HepG2 (cell line): ENCODE data around the gene DNASE1. TPM values are rescaled to one million over a fixed set of nuclear protein-coding genes. Genes with fewer than 3 reads are reported as not detected.

Experiments
- MAFF ChIP-seq: IDR thresholded peaks from 2 replicates; pipeline ENCODE4 v1.6.1; 2011; ENCODE audit warnings: low read depth, low read length, improper control_type of control experiment
- PTBP1 ChIP-seq: fragments of 200-400 bp; formaldehyde crosslinking; IDR thresholded peaks from 2 replicates; pipeline ENCODE4 v1.6.1; 2018; ENCODE audit warnings: low read length, low read depth; ENCODE audit not compliant: poor library complexity, severe bottlenecking
- RARA ChIP-seq: IDR thresholded peaks from 2 replicates; pipeline ENCODE4 v1.6.1; 2016; ENCODE audit warnings: missing genetic modification reagents, missing compliant biosample characterization
- SKI ChIP-seq: fragments of 450-650 bp; IDR thresholded peaks from one replicate; pipeline ENCODE4 v1.6.1; 2018; ENCODE audit warnings: mild to moderate bottlenecking; ENCODE audit not compliant: partially characterized antibody
- SRF ChIP-seq: IDR thresholded peaks from 2 replicates; pipeline ENCODE4 v1.6.1; 2011; ENCODE audit warnings: mild to moderate bottlenecking, low read depth, low read length, moderate library complexity
- SRY ChIP-seq: sonication (generic); formaldehyde crosslinking; IDR thresholded peaks from 2 replicates; pipeline ENCODE4 v1.8.0; 2022; ENCODE audit warnings: mild to moderate bottlenecking, missing genetic modification reagents
- TFDP1 ChIP-seq: IDR thresholded peaks from 2 replicates; pipeline ENCODE4 v1.6.1; 2016; ENCODE audit warnings: missing compliant biosample characterization, missing genetic modification reagents, borderline replicate concordance
- ZFP91 ChIP-seq: sonication (generic); formaldehyde crosslinking; IDR thresholded peaks from 2 replicates; pipeline ENCODE4 v1.9.0; 2022; ENCODE audit warnings: missing genetic modification reagents, mild to moderate bottlenecking, borderline replicate concordance
- ZNF382 ChIP-seq: sonication (generic); formaldehyde crosslinking; IDR thresholded peaks from 2 replicates; pipeline ENCODE4 v1.5.0; 2020; ENCODE audit warnings: missing genetic modification reagents, mild to moderate bottlenecking, borderline replicate concordance
- ZNF746 ChIP-seq: sonication (generic); formaldehyde crosslinking; IDR thresholded peaks from 2 replicates; pipeline ENCODE4 v1.8.0; 2022; ENCODE audit warnings: mild to moderate bottlenecking, missing genetic modification reagents
- ZNF788 ChIP-seq: sonication (generic); formaldehyde crosslinking; IDR thresholded peaks from 2 replicates; pipeline ENCODE4 v1.5.0; 2020; ENCODE audit warnings: mild to moderate bottlenecking, missing genetic modification reagents, borderline replicate concordance
- ZSCAN5A ChIP-seq: sonication (generic); formaldehyde crosslinking; IDR thresholded peaks from 2 replicates; pipeline ENCODE4 v1.8.0; 2022; ENCODE audit warnings: mild to moderate bottlenecking, missing genetic modification reagents, borderline replicate concordance
- polyA plus RNA-seq, 8 experiments: library from polyadenylated mRNA; depleted of rRNA in 3 of 8; stranded (reverse) in 7 of 8; unstranded in 1 of 8; fragments of >200 nt; fragmentation: Illumina TruSeq in 4 of 8; extraction: Trizol in 4 of 8; gene quantifications; 2 replicates each; pipeline versions ENCODE4 v1.2.1 to v1.2.3, GENCODE V29; 2011 to 2016; ENCODE audit warnings: low read depth in 4 of 8, missing spikeins in 1 of 8, mixed read lengths in 1 of 8; ENCODE audit not compliant: insufficient read depth in 1 of 8
- total RNA-seq, 5 experiments: library from RNA; depleted of rRNA; stranded (reverse); fragments of >200 nt; fragmentation: Illumina TruSeq; extraction: Trizol; gene quantifications; 2 replicates each; pipeline ENCODE4 v1.2.3, GENCODE V29; 2016; ENCODE audit warnings: low read depth in 1 of 5
- TF ChIP-seq, protein P1 (sequence below): IDR thresholded peaks from 2 replicates; pipeline ENCODE4 v1.4.0; 2020; ENCODE audit warnings: mild to moderate bottlenecking, missing genetic modification reagents
- TF ChIP-seq, protein P2 (sequence below): IDR thresholded peaks from 2 replicates; pipeline ENCODE4 v1.6.1; 2016; ENCODE audit warnings: missing genetic modification reagents, missing compliant biosample characterization
- TF ChIP-seq, protein P3 (sequence below): sonication (generic); formaldehyde crosslinking; IDR thresholded peaks from 2 replicates; pipeline ENCODE4 v1.4.0; 2020; ENCODE audit warnings: missing genetic modification reagents

The DNASE1 gene
- total and polyA plus RNA-seq, 2 of the 13 experiments (the other 11 are each of a cell fraction or from before 2014, with no cell fraction given): 7.1 to 11.1 TPM

DNA sequence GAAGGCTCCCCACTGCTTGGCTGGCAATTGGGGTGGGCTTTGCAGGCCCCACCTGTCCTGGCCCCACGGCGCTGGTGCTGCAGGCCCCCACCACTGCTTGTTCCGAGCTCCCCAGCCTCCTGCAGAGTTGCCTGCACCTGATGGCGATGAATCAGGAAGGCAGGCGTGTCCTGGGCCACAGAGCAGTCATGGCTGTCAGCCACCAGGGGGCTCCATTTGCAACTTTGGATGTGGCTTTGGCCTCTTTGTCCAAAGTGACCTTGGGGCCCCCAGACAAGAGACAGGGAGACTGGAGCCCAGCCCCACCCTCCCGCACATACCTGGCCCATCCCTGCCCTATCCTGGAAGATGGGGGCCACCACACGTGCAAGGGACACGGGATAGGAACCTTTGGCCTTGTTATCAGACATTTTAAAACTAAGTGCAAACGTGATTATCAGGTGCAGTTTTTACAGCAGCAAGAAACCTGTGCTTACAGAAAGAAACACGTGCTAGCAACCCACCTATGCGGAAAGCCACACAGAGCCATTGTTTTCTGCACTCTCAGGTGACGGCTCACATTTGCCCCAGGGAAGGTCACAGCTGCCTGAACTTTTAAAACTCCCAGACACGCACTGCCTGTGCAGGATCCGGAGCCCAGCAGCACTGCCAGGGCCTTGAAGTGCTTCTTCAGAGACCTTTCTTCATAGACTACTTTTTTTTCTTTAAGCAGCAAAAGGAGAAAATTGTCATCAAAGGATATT lies at the start of gene DNASE1 (continued):
- TF ChIP-seq, protein P1, sequence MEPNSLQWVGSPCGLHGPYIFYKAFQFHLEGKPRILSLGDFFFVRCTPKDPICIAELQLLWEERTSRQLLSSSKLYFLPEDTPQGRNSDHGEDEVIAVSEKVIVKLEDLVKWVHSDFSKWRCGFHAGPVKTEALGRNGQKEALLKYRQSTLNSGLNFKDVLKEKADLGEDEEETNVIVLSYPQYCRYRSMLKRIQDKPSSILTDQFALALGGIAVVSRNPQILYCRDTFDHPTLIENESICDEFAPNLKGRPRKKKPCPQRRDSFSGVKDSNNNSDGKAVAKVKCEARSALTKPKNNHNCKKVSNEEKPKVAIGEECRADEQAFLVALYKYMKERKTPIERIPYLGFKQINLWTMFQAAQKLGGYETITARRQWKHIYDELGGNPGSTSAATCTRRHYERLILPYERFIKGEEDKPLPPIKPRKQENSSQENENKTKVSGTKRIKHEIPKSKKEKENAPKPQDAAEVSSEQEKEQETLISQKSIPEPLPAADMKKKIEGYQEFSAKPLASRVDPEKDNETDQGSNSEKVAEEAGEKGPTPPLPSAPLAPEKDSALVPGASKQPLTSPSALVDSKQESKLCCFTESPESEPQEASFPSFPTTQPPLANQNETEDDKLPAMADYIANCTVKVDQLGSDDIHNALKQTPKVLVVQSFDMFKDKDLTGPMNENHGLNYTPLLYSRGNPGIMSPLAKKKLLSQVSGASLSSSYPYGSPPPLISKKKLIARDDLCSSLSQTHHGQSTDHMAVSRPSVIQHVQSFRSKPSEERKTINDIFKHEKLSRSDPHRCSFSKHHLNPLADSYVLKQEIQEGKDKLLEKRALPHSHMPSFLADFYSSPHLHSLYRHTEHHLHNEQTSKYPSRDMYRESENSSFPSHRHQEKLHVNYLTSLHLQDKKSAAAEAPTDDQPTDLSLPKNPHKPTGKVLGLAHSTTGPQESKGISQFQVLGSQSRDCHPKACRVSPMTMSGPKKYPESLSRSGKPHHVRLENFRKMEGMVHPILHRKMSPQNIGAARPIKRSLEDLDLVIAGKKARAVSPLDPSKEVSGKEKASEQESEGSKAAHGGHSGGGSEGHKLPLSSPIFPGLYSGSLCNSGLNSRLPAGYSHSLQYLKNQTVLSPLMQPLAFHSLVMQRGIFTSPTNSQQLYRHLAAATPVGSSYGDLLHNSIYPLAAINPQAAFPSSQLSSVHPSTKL (CRISPR knock-in tag): peak; percentile 59
- TF ChIP-seq SKI: peak; percentile 65
- TF ChIP-seq ZNF382 (CRISPR knock-in tag): no peak
- TF ChIP-seq ZNF788: peak; percentile 85; the same call in 1 of the 2 replicates
- peak; percentile 57 for TF ChIP-seq PTBP1
- TF ChIP-seq MAFF: no peak
- TF ChIP-seq SRY (CRISPR knock-in tag): no peak
- TF ChIP-seq ZFP91 (CRISPR knock-in tag): peak; percentile 69; the same call in 1 of the 2 replicates
- TF ChIP-seq, protein P2, sequence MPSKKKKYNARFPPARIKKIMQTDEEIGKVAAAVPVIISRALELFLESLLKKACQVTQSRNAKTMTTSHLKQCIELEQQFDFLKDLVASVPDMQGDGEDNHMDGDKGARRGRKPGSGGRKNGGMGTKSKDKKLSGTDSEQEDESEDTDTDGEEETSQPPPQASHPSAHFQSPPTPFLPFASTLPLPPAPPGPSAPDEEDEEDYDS: no peak; the same call in 1 of the 2 replicates
- no peak for TF ChIP-seq SRF
- TF ChIP-seq ZNF746 (CRISPR knock-in tag): no peak
- no peak for TF ChIP-seq TFDP1
- TF ChIP-seq RARA: no peak
- no peak for TF ChIP-seq ZSCAN5A (CRISPR knock-in tag)
- TF ChIP-seq, protein P3, sequence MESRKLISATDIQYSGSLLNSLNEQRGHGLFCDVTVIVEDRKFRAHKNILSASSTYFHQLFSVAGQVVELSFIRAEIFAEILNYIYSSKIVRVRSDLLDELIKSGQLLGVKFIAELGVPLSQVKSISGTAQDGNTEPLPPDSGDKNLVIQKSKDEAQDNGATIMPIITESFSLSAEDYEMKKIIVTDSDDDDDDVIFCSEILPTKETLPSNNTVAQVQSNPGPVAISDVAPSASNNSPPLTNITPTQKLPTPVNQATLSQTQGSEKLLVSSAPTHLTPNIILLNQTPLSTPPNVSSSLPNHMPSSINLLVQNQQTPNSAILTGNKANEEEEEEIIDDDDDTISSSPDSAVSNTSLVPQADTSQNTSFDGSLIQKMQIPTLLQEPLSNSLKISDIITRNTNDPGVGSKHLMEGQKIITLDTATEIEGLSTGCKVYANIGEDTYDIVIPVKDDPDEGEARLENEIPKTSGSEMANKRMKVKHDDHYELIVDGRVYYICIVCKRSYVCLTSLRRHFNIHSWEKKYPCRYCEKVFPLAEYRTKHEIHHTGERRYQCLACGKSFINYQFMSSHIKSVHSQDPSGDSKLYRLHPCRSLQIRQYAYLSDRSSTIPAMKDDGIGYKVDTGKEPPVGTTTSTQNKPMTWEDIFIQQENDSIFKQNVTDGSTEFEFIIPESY (CRISPR knock-in tag): peak; percentile 85
